GM18505 (cell line): ENCODE measurements around the gene THUMPD2.
A peak's percentile ranks its signal among the peaks of the same experiment; 100 is the strongest.
"Not testable (repeated sequence)": the region's sequence is repeated elsewhere in the genome, so short reads cannot be mapped to it uniquely, and the experiment has no call there.

Source experiments
- ATAC-seq: cut with Tn5 transposase; IDR thresholded peaks from one replicate; pipeline ENCODE4 v1.9.1; 2021; ENCODE audit not compliant: unreplicated experiment
- POLR2A ChIP-seq: IDR thresholded peaks from 4 replicates; pipeline ENCODE4 v1.6.1; 2011; ENCODE audit warnings: borderline replicate concordance; ENCODE audit not compliant: insufficient read depth, insufficient read length; ENCODE audit errors: extremely low read depth

The THUMPD2 gene

GRCh38 chr2:39734445-39734844 lies 44.6 kb downstream of the THUMPD2 start:
- no peak for ATAC-seq

DNA sequence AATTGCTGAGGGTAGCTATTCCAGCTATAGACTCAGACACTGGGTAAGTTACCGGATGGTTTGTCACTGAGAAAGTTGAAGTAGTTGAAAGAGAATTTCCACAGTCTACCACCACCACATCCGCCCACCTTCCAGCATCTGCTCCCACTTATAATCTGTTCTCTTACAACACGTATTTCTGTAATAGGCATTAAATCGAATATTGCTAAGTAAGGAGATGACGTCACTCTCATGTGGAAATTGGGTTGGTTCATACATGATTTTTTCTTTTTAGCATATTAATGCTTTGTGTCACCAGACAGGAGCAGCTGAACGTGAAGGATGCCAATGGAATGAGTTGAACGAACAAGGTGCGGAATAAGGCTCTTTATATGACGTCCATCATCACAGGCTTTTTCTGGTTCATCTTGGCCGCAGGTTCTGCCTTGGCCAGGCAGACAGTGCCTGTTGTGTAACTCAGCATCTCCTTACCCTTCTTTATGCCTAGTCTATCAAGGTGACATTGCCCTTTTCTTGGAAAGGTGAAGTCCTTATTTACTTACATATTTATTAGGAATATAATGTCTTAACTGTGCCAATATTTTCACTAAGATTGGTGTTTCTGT lies 45.9 kb downstream of the THUMPD2 start:
- no peak for TF ChIP-seq POLR2A
- ATAC-seq, result no peak

More at GRCh38 chr2:39734445-39734844, 44.6 kb downstream of the THUMPD2 start:
- TF ChIP-seq POLR2A, result no peak

DNA sequence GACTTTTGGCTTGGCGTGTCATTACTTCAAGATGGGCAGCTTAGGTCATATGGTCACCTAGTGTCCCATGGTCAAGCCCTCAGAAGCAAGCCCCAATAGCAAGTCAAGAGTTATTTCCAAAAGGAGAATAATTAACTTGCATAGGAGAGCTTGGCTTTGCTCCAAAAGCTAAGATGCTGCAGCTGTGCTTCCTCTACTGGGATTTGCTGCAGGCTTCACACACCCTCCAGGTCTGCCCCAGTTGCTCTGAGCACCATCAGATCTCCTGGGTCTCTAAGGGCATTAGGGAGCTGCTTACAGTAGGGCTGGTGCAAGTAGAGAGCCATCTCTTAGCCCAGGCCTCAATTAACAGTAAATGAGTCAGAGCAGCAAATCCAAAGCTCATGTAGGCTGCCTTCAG lies 46.6 kb downstream of the THUMPD2 start:
- no peak for TF ChIP-seq POLR2A
- ATAC-seq, result no peak

GRCh38 chr2:39731546-39731945 lies 47.5 kb downstream of the THUMPD2 start:
- ATAC-seq, result no peak
- TF ChIP-seq POLR2A, result no peak

DNA sequence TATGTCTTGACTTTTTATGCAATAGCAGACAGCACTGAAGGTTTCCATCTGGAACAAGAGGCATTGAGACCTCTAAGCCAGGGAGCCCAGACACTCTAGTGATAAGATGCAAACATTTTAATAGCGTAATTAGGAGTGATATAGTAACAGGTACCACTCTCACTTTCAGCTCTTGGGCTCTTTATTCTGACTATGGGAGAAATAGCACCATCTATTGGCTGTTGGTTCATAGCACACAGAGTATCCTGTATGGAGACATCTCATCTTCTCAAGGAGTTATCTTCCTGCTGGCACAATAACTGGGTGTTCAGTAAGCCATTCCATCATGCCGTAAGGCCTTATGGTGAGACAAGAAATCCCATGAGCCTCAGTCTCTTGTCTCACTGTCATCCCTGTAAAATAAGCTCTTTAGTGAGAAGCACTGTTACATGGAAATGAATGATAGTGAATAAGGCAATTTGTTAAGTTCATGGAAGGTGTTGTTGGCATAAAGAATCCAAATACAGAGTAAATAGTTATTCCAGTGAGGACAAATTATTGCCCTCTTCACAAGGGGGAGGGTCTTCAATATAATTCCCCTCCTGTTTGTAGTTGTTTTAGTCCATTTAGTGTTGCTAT lies 48.3 kb downstream of the THUMPD2 start:
- TF ChIP-seq POLR2A, result no peak
- no peak for ATAC-seq

- TF ChIP-seq POLR2A, result no peak
- no peak for ATAC-seq
Observed at GRCh38 chr2:39730276-39730675, 48.8 kb downstream of the THUMPD2 start.

GRCh38 chr2:39728941-39729351 lies 50.1 kb downstream of the THUMPD2 start:
- ATAC-seq, result peak; percentile 52
- no peak for TF ChIP-seq POLR2A

GRCh38 chr2:39728085-39728484 lies 51.0 kb downstream of the THUMPD2 start:
- ATAC-seq, result not testable (repeated sequence)

GRCh38 chr2:39725401-39725800 lies 53.7 kb downstream of the THUMPD2 start:
- no peak for ATAC-seq
- no peak for TF ChIP-seq POLR2A

DNA sequence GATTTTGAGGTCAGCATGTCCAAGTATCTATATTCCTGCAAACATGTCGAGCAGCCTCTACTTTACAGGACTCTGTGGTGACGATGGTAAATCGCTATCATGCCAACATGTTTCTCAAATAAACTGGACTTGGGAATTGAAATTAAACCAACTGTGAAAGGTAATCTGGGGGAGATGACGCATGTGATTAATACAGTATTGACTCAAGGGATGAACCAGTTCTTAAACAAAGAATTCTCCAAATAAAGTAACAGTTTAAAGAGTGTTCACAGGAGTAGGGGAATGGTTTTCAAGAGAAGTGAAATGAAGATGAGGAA lies 54.3 kb downstream of the THUMPD2 start:
- no peak for TF ChIP-seq POLR2A
- ATAC-seq, result no peak

DNA sequence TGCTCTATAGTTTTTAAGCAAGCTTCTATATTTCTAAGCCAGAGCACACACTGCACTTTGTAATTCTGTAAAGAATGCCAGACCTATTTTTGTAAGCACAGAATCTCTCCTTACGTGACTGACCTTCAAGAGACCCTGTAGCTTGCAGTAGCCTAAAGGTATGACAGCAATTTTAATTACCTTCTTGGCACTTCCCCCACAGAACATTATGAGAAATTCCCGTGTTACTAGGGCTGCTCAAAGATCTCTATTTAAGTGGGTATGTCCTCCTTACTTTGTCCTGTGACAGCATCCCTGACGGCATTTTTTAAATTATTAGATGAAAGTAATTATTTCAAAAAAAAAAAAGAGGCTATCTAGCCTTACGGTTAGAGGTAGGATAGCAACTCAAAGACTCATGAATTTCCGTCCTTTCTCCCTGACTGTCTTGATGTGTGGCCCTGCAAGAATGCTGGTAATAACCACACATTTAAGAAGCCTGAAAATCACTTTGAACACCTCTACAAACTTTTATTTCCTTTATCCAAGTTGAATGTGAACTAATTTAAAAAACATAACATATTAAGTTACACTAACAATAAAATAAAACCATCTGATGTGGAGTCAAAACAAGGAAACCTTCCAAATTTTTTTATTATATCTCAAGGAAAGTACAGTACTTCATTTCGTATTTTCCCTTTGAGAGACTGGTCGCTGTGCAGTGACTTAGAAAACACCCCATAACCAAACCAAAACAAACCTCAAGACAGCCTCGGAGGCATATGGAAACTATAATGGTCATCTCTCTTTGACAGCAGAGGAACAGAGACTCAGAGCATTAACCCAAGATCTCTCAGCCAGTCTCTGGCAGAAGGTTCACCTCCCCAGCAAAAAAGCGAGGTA lies 54.9 kb downstream of the THUMPD2 start:
- TF ChIP-seq POLR2A, result no peak
- ATAC-seq, result no peak

DNA sequence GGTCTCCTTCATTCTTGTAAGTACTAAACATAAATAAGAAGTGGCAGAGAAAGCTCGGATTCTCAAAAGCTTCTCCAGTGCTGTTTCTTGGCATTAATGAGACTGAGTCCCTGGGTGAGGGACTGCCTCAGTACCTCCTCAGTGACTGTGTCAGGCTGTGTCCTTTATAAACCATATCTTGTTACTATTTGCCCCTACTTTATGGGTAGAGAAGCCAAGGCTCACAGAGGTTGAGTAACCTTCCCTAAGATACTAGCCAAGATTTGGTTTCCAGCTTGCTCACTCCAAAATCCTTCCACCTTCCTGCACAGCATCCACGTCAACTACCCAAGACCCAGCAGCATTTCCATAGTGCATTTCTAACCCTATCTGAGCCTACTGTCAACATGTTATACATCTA lies 55.6 kb downstream of the THUMPD2 start:
- no peak for ATAC-seq
- TF ChIP-seq POLR2A, result no peak

DNA sequence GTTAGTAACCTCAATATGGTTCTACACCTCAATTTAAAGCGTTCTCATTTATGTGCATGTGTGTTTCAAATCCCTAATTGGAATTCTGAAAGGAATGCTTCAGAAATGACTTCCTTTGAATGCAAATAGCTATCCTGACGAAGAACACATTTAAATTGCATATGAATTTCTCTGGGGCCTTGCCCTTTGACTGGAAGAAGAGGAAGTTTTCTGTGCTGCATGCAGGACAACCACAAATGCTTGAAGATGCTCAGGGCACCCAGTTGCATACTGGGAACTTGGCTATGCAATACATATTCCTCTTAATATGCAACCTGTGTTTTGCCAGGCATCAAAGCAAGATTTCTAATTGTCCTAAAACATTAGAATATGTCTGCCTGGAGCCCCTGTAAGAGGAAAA lies 58.1 kb downstream of the THUMPD2 start:
- TF ChIP-seq POLR2A, result no peak
- ATAC-seq, result no peak

GRCh38 chr2:39719317-39719716 lies 59.7 kb downstream of the THUMPD2 start:
- TF ChIP-seq POLR2A, result no peak

DNA sequence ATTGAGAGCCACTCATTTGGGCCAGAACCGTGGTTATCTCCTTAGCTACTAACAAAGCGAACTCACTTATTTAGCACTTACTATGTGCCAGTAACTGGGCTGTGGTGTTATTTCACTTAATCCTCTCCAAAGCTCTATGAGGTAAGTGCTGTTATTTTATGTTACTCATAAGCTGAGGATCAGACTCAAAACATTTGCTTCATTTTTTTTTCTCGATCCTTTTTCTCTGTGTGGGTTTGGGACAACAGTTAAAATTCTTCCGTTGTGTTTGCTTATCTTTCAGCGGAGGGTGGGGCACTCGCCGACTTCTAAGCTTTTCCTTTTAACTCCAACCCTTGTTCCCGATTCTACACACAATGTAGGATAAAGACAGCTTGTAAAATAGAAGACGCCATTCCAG lies 60.6 kb downstream of the THUMPD2 start:
- ATAC-seq, result no peak
- no peak for TF ChIP-seq POLR2A

More at GRCh38 chr2:39719317-39719716, 59.7 kb downstream of the THUMPD2 start:
- no peak for ATAC-seq

- ATAC-seq, result no peak
- TF ChIP-seq POLR2A, result no peak
Observed at GRCh38 chr2:39717067-39717466, 62.0 kb downstream of the THUMPD2 start.
